Posterior cingulate gyrus (tissue), 11 donors: ENCODE data around the gene PDF.
"Not testable (repeated sequence)": the region's sequence is repeated elsewhere in the genome, so short reads cannot be mapped to it uniquely, and the experiment has no call there.

ENCODE experiments used
- DNase-seq, 10 donors: peaks; one replicate each; pipeline versions ENCODE4 v3.0.0 to v3.0.0-alpha.2; 2020 to 2021; ENCODE audit warnings: mixed read lengths in 3 of 10
- intact Hi-C: fragments of 100-400 bp; cut with DNase I; formaldehyde crosslinking; loops from one replicate; pipeline ENCODE4 v1.15.1; 2023

PDF gene

GRCh38 chr16:69293401-69293800, 37.0 kb downstream of the PDF start:
- intact Hi-C loops, result no loop called here
- DNase-seq, result no peak

GRCh38 chr16:69291657-69292056, 38.7 kb downstream of the PDF start:
- intact Hi-C loops, DNase-seq: not testable (repeated sequence)

- DNase-seq, result no peak
- intact Hi-C loops, result loop anchor here (1.0 kb wide), 1 partner anchor 137 kb away; no protein-coding TSS in a partner anchor
Observed at GRCh38 chr16:69286941-69287713, 43.3 kb downstream of the PDF start.

GRCh38 chr16:69285240-69285639, 45.1 kb downstream of the PDF start:
- intact Hi-C loops, result no loop called here
- no peak for DNase-seq

GRCh38 chr16:69283851-69284250, 46.5 kb downstream of the PDF start:
- DNase-seq, result no peak
- intact Hi-C loops, result no loop called here

- DNase-seq, result no peak
- intact Hi-C loops, result no loop called here
Observed at GRCh38 chr16:69277413-69277812, 53.0 kb downstream of the PDF start.
